GM23338 (cell line): Measurements from ENCODE around the gene KIF25. TPM values are rescaled to one million over a fixed set of nuclear protein-coding genes. Genes with fewer than 3 reads are reported as not detected.

Experiments
- ATAC-seq: fragments of 200-7000 bp; cut with Tn5 transposase; 3 replicates; pipeline ENCODE4 v1.9.1; 2020
- DNase-seq: peaks from one replicate; pipeline ENCODE4 v3.0.0-alpha.2; 2015; ENCODE audit warnings: low spot score
- H2AFZ ChIP-seq: fragments of 200-600 bp; sonication (generic); 2 replicates; pipeline ENCODE4 v1.8.0; 2016; ENCODE audit warnings: antibody characterized with exemption, mild to moderate bottlenecking, moderate library complexity
- H3F3A ChIP-seq: fragments of 200-600 bp; sonication (generic); replicated peaks from 2 replicates; pipeline ENCODE4 v1.8.0; 2017; ENCODE audit warnings: antibody characterized with exemption, mixed run types, low read depth
- H3K27ac ChIP-seq: fragments of 200-600 bp; sonication (generic); 2 replicates; pipeline ENCODE4 v1.6.1; 2016; ENCODE audit warnings: low read depth
- H3K27me3 ChIP-seq: fragments of 200-600 bp; sonication (generic); 2 replicates; pipeline ENCODE4 v1.8.0; 2016; ENCODE audit warnings: mild to moderate bottlenecking, mixed run types, moderate library complexity; ENCODE audit not compliant: insufficient read depth
- H3K36me3 ChIP-seq: fragments of 200-600 bp; sonication (generic); 2 replicates; pipeline ENCODE4 v1.8.0; 2016; ENCODE audit warnings: mild to moderate bottlenecking; ENCODE audit not compliant: insufficient read depth
- H3K4me1 ChIP-seq: fragments of 200-600 bp; sonication (generic); 2 replicates; pipeline ENCODE4 v1.8.0; 2016; ENCODE audit warnings: mild to moderate bottlenecking, moderate library complexity; ENCODE audit not compliant: insufficient read depth
- H3K4me2 ChIP-seq: fragments of 200-600 bp; sonication (generic); 2 replicates; pipeline ENCODE4 v1.7.1; 2017; ENCODE audit warnings: mixed run types
- H3K4me3 ChIP-seq: fragments of 200-600 bp; sonication (generic); 2 replicates; pipeline ENCODE4 v1.6.1; 2016; ENCODE audit warnings: mixed run types
- H3K79me2 ChIP-seq: fragments of 200-600 bp; sonication (generic); replicated peaks from 2 replicates; pipeline ENCODE4 v1.8.0; 2017; ENCODE audit warnings: mild to moderate bottlenecking; ENCODE audit not compliant: insufficient read depth
- H3K9me2 ChIP-seq: fragments of 200-600 bp; sonication (generic); 2 replicates; pipeline ENCODE4 v1.8.0; 2017; ENCODE audit not compliant: insufficient read depth
- H4K20me1 ChIP-seq: fragments of 200-600 bp; sonication (generic); replicated peaks from 2 replicates; pipeline ENCODE4 v1.8.0; 2017; ENCODE audit warnings: mild to moderate bottlenecking; ENCODE audit not compliant: insufficient read depth
- H3K27ac Mint-ChIP-seq: 2 replicates; pipeline ENCODE4 v1.8.0; 2020; ENCODE audit warnings: inconsistent platforms, mild to moderate bottlenecking, moderate library complexity, mixed read lengths
- H3K27me3 Mint-ChIP-seq: 3 replicates; pipeline ENCODE4 v1.8.0; 2022; ENCODE audit warnings: low read depth, mild to moderate bottlenecking, moderate library complexity, mixed read lengths, inconsistent platforms; ENCODE audit not compliant: insufficient read depth, poor library complexity
- H3K36me3 Mint-ChIP-seq: 3 replicates; pipeline ENCODE4 v1.8.0; 2021; ENCODE audit warnings: low read depth, mild to moderate bottlenecking, inconsistent platforms, moderate library complexity, mixed read lengths
- H3K4me1 Mint-ChIP-seq: 3 replicates; pipeline ENCODE4 v1.8.0; 2020; ENCODE audit warnings: mild to moderate bottlenecking, inconsistent platforms, mixed read lengths
- H3K4me3 Mint-ChIP-seq: 3 replicates; pipeline ENCODE4 v1.8.0; 2021; ENCODE audit warnings: moderate library complexity, mild to moderate bottlenecking, inconsistent platforms, mixed read lengths
- H3K9me3 Mint-ChIP-seq: 3 replicates; pipeline ENCODE4 v1.8.0; 2020; ENCODE audit warnings: moderate library complexity, mild to moderate bottlenecking, inconsistent platforms, mixed read lengths
- CTCF ChIP-seq, 2 experiments: fragments of 200-600 bp in 1 of 2; sonication (generic) in 1 of 2; conservative IDR thresholded peaks; 2 replicates each; pipeline versions ENCODE4 v1.5.1 to v1.6.1; 2016 to 2017; ENCODE audit warnings: antibody characterized with exemption in 2 of 2, low read depth in 2 of 2, mild to moderate bottlenecking in 2 of 2, moderate library complexity in 1 of 2
- ETS1 ChIP-seq: IDR thresholded peaks from 2 replicates; pipeline ENCODE4 v1.6.1; 2016; ENCODE audit warnings: antibody characterized with exemption
- EZH2 ChIP-seq: fragments of 200-600 bp; sonication (generic); IDR thresholded peaks from one replicate; pipeline ENCODE4 v1.8.0; 2017; ENCODE audit warnings: antibody characterized with exemption, mild to moderate bottlenecking, low read depth; ENCODE audit not compliant: unreplicated experiment
- ZNF462 ChIP-seq: fragments of 250-450 bp; sonication (Bioruptor Pico); IDR thresholded peaks from 2 replicates; pipeline ENCODE4 v1.5.0; 2020; ENCODE audit warnings: mild to moderate bottlenecking, moderate library complexity
- polyA plus RNA-seq: library from polyadenylated mRNA; unstranded; fragments of >200 nt; fragmentation: Nextera tagmentation; extraction: Ambion mirVana; gene quantifications from 2 replicates; pipeline ENCODE4 v1.2.1, GENCODE V29; 2016
- total RNA-seq: library from RNA; depleted of rRNA; stranded (reverse); fragments of >200 nt; shearing (Covaris generic); gene quantifications from 2 replicates; pipeline ENCODE4 v1.2.3, GENCODE V29; 2014

Gene KIF25
- total and polyA plus RNA-seq, 2 experiments from 2014 or later: 0.69 to 0.76 TPM

GRCh38 chr6:167960579-167960978, 36.9 kb upstream of the KIF25 start:
- H3K27ac Mint-ChIP-seq: no peak overlapping the region; the same call in 1 of the 2 replicates
- TF ChIP-seq CTCF (conservative IDR thresholded peaks at IDR 0.05; ENCODE audit: low read depth in 2 of 2) (no peak), ZNF462 (CRISPR knock-in tag) (no peak), ETS1 (no peak), EZH2 (no peak)
- peaks cover 3% of the 10 kb centered on the region; the same call in 2 of the 3 replicates for H3K4me1 Mint-ChIP-seq
- ATAC-seq (no peak), DNase-seq (no peak)
- Histone ChIP-seq H3K9me2 (no peaks in the 10 kb centered on the region), H3K4me1 (no peaks in the 10 kb centered on the region), H4K20me1 (peaks cover 6% of the 10 kb centered on the region; the same call in 1 of the 2 replicates), H3K27me3 (no peaks in the 10 kb centered on the region), H3K4me2 (no peak overlapping the region), H3K36me3 (peaks cover 12% of the 10 kb centered on the region), H3K27ac (no peak overlapping the region), H2AFZ (no peak overlapping the region), H3F3A (no peaks in the 10 kb centered on the region; the same call in 1 of the 2 replicates), H3K4me3 (no peak overlapping the region), H3K79me2 (peaks cover 31% of the 10 kb centered on the region)
- peaks cover 4% of the 10 kb centered on the region for H3K27me3 Mint-ChIP-seq
- no peak overlapping the region for H3K4me3 Mint-ChIP-seq
- H3K9me3 Mint-ChIP-seq: no peaks in the 10 kb centered on the region
- H3K36me3 Mint-ChIP-seq: peaks cover 35% of the 10 kb centered on the region
